GM19438 (cell line): Measurements from ENCODE around the gene POLR1F.
"Not testable (repeated sequence)": the region's sequence is repeated elsewhere in the genome, so short reads cannot be mapped to it uniquely, and the experiment has no call there.

Experiments
- ATAC-seq: cut with Tn5 transposase; IDR thresholded peaks from one replicate; pipeline ENCODE4 v1.9.1; 2021; ENCODE audit warnings: low read depth; ENCODE audit not compliant: unreplicated experiment

POLR1F gene, protein sequence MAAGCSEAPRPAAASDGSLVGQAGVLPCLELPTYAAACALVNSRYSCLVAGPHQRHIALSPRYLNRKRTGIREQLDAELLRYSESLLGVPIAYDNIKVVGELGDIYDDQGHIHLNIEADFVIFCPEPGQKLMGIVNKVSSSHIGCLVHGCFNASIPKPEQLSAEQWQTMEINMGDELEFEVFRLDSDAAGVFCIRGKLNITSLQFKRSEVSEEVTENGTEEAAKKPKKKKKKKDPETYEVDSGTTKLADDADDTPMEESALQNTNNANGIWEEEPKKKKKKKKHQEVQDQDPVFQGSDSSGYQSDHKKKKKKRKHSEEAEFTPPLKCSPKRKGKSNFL

DNA sequence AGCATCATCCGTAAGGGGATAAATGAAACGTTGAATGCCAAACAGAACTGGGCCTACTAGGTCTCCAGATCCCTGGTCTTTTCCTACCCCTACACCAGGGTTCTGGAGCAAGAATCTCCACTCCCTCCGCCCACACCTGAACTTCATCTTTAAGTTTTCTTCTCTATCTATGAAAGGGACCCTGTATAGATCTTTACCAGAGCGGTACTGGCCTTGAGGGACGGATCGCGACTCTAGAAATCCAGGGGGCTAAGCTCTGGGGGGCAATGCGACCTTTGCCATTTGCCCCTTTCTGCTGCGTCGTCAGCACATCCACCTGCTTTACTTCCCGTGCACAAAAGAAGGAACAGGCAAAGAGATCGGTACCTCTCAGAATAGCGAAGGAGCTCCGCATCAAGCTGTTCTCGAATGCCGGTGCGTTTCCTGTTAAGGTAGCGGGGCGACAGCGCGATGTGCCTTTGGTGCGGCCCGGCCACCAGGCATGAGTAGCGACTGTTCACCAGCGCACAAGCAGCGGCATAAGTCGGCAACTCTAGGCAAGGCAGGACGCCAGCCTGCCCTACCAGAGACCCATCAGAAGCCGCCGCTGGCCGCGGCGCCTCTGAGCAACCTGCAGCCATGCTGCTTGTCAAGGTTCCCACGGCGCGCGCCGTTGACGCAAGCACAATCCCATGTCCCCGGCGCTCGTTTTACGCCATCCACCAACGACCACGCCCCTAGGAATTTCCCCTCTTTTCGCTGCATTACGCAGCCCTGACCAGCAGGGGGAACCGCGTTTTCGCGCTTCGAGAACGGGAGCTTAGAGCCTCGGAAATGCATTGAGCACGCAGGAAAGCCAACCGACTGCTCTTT, at the start of gene POLR1F:
TSS of gene POLR1F (minus strand) at position 641 of the 852 bp plus-strand sequence. CDS start at position 620, 21 bp downstream.
- ATAC-seq = peak; percentile 99

DNA sequence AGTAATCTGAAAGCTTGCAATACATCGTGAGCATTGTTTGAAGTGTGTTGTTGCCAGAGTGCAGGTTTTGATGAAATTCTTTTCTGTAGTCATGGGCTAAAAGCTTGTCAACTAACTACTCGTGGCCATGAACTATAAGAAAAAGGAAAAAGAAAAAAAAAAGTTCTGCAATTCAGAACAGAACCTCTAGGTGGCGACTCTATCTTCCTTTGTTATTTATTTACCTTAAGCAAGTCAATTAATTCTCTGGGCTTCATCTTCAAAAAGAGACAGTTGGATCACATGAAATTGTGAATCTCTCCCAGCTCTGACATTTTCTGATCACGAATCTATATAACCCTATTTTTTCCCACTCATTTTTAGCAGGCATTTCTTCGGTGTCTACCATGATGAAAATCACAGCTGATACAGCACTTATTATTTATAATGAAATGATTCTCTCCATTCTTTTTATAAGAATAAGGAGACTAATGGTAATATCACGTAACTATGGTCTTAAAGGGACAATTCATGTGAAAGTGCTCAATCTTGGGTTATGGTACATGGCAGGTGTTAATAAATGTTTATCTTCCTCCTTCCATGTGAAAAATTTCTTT, 45.8 kb upstream of the POLR1F start:
- ATAC-seq = no peak

DNA sequence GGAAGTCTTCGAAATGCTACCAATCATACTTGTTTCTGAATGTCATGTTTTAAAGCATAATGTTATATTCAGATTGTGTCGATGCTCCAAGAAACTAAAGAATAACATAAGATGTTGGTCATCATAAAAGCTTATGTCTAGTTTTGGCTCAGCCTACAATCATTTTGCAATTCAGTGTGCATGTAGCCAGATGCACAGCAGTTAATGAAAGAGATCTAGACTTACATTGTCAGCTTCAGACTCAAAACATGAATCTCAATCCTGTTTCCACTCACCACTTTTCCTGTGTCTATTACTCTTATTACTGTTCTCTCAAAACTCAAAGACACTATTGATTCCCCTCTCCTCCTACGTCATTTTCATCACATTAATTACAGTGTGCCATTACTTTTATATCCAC, 43.2 kb upstream of the POLR1F start:
- no peak for ATAC-seq

DNA sequence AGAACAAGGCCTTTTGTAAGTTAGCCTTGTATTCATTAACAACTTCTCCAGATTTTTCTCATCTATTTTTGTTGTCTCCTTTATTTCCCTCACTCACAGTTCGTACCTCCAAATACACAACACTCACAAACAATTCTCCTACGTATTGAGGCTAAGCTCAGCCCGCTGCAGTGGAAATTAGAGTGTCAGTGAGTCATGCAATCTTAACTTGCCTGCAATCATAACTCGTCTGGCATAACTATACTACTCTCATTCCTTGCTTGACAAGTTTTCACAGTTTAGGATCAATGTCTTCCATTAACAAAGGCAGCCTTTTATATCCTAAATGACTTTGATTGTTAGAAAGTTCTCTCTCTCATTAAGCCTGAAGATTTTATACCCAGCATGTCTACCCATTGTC, 40.8 kb upstream of the POLR1F start:
- no peak for ATAC-seq

DNA sequence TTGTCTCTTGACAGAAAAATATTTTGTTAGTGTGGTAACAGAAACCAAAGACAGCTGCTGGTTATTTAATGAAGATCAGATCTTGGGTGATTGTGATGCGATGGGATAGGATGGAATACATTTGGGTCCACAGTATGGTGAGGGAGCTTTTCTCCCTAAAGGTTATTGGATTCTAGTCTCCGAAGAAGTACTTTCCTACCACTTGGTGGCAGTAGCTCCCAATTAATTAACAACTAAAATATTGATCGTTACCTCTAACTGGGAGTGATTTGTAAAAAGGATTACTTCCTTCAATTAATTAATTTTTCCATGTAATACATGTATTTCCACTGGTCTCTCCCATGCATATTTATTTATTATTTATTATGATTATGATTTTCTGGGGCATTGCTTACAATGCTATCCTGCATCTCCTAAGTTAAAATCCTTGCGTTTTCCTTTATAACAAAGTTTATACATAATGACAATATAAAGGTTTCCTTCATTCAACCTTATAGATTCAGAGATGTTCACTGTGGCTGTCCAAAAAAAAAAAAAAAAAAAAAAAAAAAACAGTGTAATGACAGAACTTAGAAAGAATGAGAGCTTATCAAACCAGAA, 39.0 kb upstream of the POLR1F start:
- ATAC-seq = peak; percentile 62

DNA sequence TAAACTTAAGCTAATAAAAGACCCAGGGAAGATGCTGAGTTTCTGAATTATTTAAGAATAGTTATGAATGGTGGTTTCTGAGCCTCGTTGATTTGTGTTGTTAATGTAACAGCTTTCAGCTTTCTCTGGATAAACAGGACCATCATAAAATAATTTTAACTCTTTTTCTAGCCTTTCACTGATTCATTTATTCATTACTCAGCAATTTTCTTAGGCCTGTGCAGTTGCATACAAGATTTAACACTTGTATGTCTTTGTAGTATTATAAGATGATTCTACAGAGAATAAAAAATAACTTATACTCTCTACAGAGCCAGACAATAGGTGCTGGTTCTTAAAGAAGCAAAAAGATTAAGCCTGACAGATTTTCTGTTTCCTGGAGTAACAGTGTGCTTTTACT, 35.2 kb upstream of the POLR1F start:
- ATAC-seq = no peak

DNA sequence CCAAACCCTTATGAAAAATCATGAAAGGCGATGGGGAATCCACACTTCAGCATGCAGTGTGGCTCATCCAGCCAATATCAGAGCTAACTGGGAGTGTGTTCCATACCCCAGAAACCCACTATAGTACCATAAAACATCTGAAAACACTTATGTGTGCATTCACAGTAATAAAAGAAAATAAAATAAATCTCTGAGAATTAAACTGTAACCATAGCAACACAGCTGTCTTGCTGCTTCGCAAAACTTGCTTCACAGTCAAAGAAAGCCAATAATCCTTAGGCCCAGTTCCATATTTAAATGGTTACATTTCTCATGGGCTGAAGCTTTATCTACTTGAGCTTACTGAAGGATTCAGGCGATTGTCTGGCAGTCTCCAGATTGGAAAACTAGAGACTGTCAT, 19.9 kb upstream of the POLR1F start:
- no peak for ATAC-seq

DNA sequence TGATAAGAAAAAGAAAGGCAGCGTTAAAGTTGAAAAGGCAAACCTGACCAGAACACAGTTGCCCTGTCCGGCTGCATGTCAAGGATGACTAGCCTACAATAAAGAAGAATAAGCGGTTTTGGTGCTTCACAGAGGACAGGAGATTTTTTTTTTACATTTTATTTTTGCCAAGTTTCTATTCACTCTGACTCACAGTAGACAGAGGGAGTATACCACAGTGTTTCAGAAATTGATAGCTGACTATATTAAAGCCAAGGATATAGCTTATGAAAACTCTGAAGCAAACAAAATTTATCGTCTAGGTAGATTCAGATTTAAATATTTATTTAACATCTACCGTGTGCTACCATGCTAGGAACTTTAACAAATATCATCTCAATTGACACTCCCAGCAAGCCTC, 16.9 kb upstream of the POLR1F start:
- no peak for ATAC-seq

DNA sequence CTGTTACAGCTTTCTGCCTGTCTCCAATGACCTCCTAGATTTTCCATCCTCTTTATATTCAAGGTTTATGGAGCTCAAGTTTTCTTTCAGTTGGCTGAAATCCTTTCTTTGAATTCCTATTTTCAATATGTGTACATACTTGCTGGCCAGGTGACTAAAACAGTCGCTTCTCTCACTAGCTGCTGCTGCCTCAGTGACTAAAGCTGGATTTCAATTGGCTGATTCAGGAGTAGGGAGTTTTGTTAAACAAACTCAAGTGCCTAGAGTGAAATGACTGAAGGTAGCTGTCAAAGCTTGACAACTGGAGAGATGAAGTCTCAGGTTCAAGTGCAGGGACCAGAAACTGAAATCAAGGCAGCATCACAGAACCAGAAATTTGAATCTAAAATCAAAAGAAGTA, 6.7 kb upstream of the POLR1F start:
- no peak for ATAC-seq

DNA sequence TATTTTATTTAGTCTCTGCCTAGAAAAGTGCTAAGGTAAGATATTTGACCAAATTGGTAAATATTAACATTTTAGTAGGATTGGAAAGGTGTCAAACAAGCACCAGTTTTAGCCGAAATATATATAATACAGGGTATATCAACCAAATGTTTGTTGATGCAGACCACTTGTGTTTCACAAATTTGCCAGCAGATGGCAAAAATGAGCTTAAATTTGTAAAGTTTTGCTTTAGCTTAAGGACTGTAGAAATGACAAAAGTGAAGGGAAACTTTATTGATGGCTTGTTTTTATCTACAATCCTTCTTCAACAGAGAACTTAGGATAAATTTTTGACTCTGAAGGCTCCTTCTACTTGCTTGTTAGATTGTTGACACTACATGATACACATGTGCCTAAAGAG, 4.8 kb upstream of the POLR1F start:
- ATAC-seq = no peak

DNA sequence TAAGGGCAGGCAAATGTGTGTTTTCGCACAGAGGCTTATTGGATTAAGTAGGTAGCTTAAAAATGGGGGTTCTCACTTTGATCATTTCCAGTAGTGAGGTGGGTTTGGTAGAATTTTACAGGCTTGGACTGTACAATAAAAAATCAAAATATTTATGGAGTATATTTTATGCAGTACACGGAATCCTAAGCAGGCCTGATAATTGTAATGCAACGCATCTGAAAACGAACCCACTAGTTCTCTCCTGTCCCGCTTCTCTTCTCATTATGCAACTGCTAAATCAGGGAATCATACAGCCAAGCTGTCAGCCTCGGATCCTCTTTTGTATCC, 377 bp upstream of the POLR1F start:
- ATAC-seq = peak; percentile 1

DNA sequence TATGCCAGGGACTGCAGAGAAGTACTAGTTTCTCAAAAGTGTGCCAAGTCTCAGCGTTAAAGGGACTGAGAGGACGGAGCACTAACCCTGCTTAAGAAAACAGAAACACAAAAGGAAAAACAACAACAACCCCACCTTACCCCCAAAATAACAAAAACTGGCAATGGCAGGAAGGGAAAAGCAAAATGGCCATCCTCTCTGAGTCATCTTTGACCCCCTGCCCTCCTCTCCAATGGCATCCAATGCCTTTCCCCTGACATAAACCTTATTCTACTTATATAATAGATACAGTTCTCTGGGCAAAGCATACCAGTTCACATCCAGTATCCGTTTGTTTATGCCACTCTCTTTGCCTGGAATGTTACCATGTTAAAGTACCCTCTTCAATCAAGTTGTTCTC, 1.6 kb downstream of the POLR1F start:
- no peak for ATAC-seq

DNA sequence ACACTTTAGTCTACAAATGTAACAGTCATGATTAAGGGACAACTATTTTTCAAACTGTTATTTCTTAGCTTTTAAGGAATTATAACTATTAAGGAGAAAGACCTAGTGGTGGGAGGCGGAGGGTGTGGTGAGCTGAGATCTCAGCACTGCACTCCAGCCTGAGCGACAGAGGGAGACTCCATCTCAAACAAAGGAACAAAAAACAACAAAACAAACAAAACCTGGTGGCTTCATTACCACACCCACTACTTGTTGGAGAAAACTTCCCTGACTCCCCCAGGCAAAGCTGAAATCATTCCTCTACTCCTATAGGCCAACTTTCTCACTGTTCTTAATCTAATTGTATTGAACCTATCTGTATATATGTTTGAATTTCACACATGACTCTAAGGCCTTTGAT, 3.2 kb downstream of the POLR1F start:
- ATAC-seq = no peak

DNA sequence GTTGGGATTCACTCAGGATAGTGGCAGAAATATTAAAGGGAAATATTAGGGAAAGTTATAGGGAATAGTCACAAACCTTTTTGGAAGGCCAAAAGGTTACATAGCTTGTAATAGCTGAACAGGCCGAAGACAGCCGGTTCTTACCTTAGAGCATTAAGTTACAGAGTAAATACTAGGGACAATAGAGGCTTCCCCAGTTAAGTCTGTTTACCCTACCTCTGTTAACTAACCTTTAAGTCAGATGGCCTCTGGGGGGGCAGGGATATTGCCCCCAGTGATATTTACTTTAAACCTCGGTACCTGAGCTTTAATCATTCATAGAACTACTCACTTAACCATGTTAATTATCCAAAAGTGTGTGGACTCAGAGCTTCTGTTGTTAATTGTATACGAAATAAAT, 7.4 kb downstream of the POLR1F start:
- no peak for ATAC-seq

DNA sequence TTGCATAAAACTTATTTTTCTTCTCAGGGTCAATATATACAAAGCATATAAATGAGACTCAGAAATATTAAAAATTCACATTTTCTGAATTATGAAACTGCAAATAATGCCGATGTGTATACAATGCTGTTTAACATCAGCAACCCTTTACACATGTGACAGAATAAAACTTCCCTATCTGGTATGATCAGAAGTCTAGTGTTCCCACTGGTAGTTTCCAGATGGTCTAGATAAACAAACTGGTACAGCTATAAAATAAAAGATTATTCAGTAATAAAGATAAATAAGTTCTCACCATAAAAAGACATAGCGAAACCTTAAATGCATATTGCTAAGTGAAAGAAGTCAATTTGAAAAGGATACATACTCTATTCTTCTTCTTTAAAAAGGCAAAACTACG, 7.9 kb downstream of the POLR1F start:
- ATAC-seq = no peak

DNA sequence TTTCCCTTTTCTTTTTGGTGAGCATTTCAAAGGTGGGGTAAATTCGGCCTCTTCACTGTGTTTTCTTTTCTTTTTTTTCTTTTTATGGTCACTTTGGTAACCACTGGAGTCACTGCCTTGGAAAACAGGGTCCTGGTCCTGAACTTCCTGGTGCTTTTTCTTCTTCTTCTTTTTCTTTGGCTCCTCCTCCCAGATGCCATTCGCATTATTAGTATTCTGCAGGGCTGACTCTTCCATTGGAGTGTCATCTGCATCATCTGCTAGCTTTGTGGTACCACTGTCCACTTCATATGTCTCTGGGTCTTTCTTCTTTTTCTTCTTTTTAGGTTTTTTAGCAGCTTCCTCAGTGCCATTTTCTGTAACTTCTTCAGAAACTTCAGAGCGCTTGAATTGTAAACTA, 10.5 kb downstream of the POLR1F start:
- ATAC-seq = no peak

DNA sequence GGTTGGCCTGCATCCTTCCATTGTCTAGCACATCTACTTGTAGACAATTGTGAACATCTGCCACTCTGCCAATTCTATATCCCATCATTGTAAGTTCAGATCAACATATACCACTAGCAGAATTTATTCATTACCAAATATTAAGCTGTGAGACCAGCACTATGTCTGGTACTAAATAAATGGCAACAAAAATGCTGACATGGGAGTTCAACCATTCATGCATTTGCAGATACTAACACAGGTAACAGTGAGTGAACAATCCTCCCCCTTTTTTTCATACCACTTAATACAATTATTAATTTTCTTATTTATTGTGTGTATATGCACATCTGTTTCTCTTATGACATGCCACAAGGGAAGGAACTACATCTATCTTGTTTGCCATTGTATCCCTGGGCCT, 11.9 kb downstream of the POLR1F start:
- no peak for ATAC-seq

DNA sequence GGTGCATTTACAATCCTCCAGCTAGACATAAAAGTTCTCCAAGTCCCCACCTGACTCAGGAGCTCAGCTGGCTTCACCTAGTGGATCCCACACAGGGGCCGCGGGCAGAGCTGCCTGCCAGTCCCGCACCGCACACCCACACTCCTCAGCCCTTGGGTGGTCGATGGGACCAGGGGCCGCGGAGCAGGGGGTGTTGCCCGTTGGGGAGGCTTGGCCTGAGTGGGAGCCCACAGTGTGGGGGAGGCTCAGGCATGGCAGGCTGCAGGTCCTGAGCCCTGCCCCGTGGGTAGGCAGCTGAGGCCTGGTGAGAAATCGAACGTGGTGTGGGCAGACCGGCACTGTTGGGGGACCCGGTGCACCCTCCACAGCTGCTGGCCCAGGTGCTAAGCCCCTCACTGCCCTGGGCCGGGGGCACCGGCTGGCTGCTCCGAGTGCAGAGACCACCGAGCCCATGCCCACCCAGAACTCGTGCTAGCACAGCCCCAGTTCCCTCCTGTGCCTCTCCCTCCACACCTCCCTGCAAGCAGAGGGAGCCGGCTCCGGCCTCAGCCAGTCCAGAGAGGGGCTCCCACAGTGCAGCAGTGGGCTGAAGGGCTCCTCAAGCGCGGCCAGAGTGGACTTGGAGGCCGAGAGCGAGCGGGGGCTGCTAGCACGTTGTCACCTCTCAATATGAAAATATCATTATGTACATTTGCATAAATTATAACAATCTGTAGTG, 16.6 kb downstream of the POLR1F start:
- ATAC-seq = no peak

DNA sequence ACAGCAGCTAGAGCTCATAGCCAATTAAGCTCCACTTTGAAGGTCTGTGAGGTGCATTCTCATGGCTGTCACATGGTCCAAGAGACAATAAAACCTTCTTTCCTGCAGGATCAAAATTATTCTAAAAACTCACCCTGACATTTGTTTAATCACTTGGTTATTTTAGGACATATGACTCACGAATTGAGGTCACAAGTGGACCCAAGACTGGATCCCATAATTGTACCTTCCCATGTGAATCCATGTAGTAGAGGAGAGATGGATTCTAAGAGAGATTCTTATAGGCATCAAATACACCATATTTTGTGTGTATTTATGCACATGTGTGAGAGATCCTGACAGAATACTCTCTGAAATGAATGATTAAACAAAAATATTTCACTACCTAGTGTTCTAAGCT, 18.1 kb downstream of the POLR1F start:
- no peak for ATAC-seq

DNA sequence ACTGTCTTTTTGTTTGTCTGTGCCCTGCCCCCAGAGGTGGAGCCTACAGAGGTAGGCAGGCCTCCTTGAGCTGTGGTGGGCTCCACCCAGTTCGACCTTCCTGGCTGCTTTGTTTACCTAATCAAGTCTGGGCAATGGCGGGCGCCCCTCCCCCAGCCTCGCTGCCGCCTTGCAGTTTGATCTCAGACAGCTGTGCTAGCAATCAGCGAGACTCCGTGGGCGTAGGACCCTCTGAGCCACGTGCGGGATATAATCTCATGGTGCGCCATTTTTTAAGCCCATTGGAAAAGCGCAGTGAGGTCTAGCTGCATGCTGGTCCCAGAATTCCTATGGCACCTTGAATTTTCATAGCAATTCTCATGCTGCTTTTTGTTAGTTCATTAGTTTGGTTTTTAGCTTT, 19.7 kb downstream of the POLR1F start:
- not testable (repeated sequence) for ATAC-seq

DNA sequence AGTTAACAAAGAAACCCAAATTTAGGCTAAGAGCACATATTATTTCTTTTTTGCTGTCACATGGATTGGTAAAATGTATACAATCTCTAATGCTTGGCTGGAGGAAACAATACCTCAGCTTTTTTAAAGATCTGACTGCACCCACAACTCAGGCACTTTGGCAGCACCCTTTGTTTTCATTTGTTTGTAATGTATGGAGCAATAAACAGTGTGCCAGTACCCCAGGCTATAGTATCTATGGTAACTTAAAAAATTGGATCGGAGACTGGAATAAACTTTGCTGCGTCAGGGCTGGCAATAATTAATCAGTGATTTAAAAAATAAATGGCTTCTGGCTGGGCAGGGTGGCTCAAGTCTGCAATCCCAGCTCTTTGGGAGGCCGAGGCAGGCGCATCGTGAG, 27.2 kb downstream of the POLR1F start:
- no peak for ATAC-seq
